ENCODE data around the gene GABRG3. TPM values are rescaled to one million over a fixed set of nuclear protein-coding genes. Genes with fewer than 3 reads are reported as not detected.

GABRG3 gene
- total and polyA plus RNA-seq, 9 of the 15 experiments (the other 6 are each of a cell fraction or from before 2014, with no cell fraction given) = 4.0 to 15.1 (median 11.2) TPM

DNA sequence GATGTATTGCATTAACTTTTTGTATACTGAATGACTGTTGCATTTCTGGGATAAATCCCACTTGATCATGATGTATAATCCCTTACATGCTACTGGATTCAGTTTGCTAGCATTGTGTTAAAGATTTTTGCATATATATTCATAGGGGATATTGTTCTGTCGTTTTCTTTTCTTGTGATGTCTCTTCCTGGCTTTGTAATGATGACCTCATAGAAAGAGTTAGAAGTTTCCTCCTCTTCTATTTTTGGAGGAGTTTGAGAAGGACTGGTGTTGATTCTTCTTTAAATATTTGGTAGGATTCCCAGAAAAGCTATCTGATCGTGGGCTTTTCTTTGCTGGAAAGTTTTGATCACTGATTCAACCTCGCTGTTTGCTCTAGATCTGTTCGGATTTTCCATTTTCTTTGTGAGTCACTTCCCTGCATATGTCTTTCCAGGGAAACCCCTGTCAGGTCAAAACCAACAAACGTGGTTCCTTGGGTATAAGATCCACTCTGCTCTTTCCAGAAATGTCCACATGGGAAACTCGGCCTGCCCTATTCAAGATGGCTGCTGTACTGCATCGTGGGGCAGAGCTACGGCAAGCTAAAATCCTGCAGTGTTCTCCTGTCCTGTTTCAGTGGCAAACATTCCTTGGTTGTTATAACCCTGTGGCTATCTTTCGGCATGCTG lies 120.4 kb downstream of the GABRG3 start (continued):
- TF ChIP-seq, protein P1, sequence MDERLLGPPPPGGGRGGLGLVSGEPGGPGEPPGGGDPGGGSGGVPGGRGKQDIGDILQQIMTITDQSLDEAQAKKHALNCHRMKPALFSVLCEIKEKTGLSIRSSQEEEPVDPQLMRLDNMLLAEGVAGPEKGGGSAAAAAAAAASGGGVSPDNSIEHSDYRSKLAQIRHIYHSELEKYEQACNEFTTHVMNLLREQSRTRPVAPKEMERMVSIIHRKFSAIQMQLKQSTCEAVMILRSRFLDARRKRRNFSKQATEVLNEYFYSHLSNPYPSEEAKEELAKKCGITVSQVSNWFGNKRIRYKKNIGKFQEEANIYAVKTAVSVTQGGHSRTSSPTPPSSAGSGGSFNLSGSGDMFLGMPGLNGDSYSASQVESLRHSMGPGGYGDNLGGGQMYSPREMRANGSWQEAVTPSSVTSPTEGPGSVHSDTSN (CRISPR knock-in tag; IDR thresholded peaks at IDR 0.05; ENCODE audit: low read depth) = no peak
- TF ChIP-seq, protein P1 (tag; conservative IDR thresholded peaks at IDR 0.05; ENCODE audit: low read depth) = 0 out of 2 replicates have a peak, but pooled peaks have one; percentile 23
- TF ChIP-seq, protein P2, sequence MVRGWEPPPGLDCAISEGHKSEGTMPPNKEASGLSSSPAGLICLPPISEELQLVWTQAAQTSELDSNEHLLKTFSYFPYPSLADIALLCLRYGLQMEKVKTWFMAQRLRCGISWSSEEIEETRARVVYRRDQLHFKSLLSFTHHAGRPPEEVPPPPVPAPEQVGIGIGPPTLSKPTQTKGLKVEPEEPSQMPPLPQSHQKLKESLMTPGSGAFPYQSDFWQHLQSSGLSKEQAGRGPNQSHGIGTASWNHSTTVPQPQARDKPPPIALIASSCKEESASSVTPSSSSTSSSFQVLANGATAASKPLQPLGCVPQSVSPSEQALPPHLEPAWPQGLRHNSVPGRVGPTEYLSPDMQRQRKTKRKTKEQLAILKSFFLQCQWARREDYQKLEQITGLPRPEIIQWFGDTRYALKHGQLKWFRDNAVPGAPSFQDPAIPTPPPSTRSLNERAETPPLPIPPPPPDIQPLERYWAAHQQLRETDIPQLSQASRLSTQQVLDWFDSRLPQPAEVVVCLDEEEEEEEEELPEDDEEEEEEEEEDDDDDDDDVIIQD (CRISPR knock-in tag; IDR thresholded peaks at IDR 0.05) = no peak
- no peak for TF ChIP-seq ZKSCAN8 (CRISPR knock-in tag; IDR thresholded peaks at IDR 0.05)
- TF ChIP-seq, protein P3, sequence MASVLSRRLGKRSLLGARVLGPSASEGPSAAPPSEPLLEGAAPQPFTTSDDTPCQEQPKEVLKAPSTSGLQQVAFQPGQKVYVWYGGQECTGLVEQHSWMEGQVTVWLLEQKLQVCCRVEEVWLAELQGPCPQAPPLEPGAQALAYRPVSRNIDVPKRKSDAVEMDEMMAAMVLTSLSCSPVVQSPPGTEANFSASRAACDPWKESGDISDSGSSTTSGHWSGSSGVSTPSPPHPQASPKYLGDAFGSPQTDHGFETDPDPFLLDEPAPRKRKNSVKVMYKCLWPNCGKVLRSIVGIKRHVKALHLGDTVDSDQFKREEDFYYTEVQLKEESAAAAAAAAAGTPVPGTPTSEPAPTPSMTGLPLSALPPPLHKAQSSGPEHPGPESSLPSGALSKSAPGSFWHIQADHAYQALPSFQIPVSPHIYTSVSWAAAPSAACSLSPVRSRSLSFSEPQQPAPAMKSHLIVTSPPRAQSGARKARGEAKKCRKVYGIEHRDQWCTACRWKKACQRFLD (CRISPR knock-in tag; IDR thresholded peaks at IDR 0.05) = 0 out of 2 replicates have a peak, but pooled peaks have one; percentile 38
- TF ChIP-seq FOS (IDR thresholded peaks at IDR 0.05; ENCODE audit: extremely low read depth, insufficient read length) = no peak
- TF ChIP-seq, protein P4, sequence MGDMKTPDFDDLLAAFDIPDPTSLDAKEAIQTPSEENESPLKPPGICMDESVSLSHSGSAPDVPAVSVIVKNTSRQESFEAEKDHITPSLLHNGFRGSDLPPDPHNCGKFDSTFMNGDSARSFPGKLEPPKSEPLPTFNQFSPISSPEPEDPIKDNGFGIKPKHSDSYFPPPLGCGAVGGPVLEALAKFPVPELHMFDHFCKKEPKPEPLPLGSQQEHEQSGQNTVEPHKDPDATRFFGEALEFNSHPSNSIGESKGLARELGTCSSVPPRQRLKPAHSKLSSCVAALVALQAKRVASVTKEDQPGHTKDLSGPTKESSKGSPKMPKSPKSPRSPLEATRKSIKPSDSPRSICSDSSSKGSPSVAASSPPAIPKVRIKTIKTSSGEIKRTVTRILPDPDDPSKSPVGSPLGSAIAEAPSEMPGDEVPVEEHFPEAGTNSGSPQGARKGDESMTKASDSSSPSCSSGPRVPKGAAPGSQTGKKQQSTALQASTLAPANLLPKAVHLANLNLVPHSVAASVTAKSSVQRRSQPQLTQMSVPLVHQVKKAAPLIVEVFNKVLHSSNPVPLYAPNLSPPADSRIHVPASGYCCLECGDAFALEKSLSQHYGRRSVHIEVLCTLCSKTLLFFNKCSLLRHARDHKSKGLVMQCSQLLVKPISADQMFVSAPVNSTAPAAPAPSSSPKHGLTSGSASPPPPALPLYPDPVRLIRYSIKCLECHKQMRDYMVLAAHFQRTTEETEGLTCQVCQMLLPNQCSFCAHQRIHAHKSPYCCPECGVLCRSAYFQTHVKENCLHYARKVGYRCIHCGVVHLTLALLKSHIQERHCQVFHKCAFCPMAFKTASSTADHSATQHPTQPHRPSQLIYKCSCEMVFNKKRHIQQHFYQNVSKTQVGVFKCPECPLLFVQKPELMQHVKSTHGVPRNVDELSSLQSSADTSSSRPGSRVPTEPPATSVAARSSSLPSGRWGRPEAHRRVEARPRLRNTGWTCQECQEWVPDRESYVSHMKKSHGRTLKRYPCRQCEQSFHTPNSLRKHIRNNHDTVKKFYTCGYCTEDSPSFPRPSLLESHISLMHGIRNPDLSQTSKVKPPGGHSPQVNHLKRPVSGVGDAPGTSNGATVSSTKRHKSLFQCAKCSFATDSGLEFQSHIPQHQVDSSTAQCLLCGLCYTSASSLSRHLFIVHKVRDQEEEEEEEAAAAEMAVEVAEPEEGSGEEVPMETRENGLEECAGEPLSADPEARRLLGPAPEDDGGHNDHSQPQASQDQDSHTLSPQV (IDR thresholded peaks at IDR 0.05) = peak; percentile 93
- TF ChIP-seq FOXJ3 (CRISPR knock-in tag; IDR thresholded peaks at IDR 0.05) = no peak
- no peak for TF ChIP-seq SRSF1 (IDR thresholded peaks at IDR 0.05; ENCODE audit: low read depth, low read length)
- TF ChIP-seq NR4A1 (CRISPR knock-in tag; IDR thresholded peaks at IDR 0.05) = no peak
- peak; percentile 95 for TF ChIP-seq NR4A1 (tag; IDR thresholded peaks at IDR 0.05)

All from K562 (cell line).